HG03521 (cell line): ENCODE data around the gene NEIL3.
"Not testable (repeated sequence)": the region's sequence is repeated elsewhere in the genome, so short reads cannot be mapped to it uniquely, and the experiment has no call there.

Experiments used
- ATAC-seq: cut with Tn5 transposase; IDR thresholded peaks from one replicate; pipeline ENCODE4 v1.9.1; 2021; ENCODE audit warnings: mild to moderate bottlenecking, moderate library complexity; ENCODE audit not compliant: unreplicated experiment

Gene NEIL3

GRCh38 chr4:177301126-177301639, 8.5 kb upstream of the NEIL3 start:
- no peak for ATAC-seq

DNA sequence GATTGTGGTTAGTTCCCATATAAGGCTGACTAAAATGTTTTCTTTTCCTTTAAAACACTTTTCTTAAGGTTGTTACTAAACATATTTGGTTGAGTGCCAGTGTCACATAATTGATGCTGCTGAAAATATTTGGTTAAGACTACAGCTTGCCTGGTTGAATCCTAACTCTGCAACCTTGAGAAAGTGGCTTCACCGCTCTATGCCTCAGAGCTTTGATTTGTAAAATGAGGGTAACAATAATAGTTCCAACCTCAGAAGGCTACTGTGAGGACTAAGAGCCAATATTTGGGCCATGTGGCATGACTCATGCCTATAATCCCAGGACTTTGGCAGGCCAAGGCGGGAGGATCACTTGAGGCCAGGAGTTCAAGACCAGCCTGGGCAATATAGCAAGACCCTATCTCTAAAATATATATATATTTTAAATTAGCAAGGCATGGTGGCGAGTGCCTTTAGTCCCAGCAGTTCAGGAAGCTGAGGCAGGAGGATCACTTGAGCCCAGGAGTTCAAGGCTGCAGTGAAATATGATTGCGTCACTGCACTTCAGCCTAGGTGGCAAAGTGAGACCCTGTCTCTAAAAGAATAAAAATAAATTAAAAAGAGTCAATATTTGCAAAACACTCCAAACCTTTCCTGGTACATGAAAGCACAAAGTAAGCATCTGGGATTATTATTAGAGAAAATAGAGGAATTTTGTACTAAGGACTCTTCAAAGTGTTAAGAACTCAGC, 7.1 kb upstream of the NEIL3 start:
- ATAC-seq = no peak

- ATAC-seq = no peak
Measured at GRCh38 chr4:177304094-177304493, 5.6 kb upstream of the NEIL3 start.

DNA sequence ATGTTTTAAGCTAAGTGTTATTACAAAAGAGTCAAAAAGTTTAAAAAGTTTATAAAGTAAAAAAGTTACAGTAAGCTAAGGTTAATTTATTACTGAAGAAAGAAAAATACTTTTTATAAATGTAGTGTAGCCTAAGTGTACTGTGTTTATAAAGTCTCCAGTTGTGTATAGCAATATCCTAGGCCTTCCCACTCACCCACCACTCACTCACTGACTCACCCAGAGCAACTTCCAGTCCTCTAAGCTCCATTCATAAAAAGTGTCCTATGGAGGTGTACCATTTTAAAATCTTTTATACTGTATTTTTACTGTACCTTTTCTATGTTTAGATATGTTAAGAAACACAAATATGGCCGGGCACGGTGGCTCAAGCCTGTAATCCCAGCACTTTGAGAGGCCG, 4.8 kb upstream of the NEIL3 start:
- ATAC-seq = not testable (repeated sequence)

DNA sequence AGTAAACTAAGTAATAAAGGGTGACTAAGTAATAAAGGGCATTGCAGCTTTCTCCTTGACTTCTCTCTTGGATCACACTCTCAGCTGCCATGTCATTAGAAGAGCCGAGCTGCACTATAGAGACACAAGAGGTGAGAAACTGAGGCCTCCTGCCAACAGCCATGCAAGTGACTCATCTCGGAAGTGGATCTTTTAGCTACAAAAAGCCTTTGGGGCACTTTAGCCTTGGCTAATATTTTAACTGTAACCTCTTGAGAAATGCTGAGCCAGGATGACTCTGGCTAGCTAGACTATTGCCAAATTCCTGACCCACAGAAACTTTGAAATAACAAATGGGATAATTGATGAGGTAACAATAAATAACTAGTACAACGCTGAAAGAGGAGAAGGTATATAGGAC, 1.5 kb upstream of the NEIL3 start:
- no peak for ATAC-seq

DNA sequence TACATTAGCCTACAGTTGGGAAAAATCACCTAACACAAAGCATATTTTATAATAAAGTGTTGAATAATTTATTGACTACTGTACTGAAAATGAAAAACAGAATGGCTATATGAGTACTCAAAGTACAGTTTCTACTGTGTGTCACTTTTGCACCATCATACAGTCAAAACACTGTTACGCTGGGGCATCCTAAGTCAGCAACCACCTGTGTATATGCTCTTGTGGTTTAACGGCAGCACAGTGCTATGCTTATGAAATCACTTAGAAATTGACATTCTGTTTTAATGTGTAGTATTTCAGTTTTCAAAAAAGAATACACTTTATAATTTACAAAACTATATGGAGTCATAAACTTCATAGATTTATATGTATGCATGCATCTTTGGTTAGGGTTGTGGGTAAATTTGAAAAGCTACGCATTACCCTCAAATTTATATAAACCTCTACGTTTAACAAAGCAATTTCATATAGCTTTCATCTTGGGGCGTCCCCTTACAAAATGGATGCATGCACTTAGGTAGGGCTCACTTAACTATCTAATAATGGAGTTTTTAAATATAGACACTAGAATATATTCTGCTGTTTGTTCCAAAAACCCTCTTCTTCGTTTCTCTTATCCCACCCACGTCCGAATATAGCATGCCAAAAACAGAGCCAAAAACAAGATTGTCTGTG, 690 bp upstream of the NEIL3 start:
- no peak for ATAC-seq

- no peak for ATAC-seq
Measured at GRCh38 chr4:177311589-177311988, 1.9 kb downstream of the NEIL3 start.

DNA sequence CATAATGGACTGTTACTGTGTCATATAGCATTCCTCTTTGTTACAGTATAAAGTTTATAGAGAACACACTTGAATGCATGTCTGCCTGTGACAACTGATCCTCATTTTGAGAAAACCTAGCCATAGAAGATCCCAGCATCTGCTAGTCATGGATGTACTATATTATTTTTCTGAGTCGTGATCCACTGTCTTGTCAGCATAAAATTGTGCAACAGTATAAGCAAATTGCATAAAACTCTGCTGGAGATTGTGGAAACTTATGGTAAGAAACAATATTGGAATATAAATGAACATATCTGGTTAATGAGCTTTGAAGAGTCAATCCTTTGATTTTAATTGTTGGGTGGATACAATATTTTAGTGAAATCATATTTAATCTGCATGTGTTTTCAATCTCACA, 3.6 kb downstream of the NEIL3 start:
- no peak for ATAC-seq

- peak; percentile 43 for ATAC-seq
Measured at GRCh38 chr4:177315767-177316464, 6.2 kb downstream of the NEIL3 start.

GRCh38 chr4:177320721-177321120, 11.0 kb downstream of the NEIL3 start:
- no peak for ATAC-seq

DNA sequence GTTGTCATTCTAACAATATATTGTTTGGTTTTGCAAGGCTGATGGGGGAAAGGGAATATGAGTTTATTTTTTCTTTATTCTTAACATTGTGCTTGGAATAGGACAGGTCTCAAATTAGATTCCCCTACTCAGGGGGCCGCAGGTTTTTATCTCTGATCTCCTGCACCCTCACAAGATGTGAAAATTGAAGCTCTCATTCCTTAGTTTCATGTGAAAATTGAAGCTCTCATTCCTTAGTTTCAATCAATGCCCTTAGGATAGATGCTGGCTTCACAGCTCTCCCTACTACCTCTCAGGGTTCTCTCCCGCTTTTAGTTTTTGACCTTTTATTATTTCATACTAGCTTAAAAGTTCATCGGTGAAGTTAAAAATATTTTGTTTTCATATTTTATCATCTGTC, 12.0 kb downstream of the NEIL3 start:
- no peak for ATAC-seq

GRCh38 chr4:177322266-177322665, 12.6 kb downstream of the NEIL3 start:
- ATAC-seq = no peak

GRCh38 chr4:177322881-177323280, 13.2 kb downstream of the NEIL3 start:
- no peak for ATAC-seq

DNA sequence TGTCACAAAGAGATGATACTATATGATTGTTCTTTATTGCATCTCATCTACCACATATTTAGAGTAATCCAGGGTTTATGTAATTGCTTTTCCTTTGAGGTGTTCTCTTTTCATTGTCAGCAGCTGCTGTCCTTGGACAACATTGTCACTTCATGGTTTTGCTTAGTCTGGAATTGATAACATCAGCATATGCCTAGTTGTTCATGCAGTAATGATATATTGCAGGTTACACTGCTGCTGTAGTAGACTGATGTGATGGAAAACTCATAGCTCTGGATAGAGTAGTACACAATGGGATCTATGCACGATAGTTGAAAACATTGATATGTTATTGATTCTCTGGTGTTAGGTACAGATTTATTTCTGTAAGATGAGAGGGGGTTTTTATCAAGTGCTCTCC, 13.7 kb downstream of the NEIL3 start:
- ATAC-seq = no peak

- ATAC-seq = no peak
Measured at GRCh38 chr4:177332119-177332518, 22.4 kb downstream of the NEIL3 start.

- peak; percentile 98 for ATAC-seq
Measured at GRCh38 chr4:177339477-177340374, 30.1 kb downstream of the NEIL3 start.

GRCh38 chr4:177348348-177348747, 38.7 kb downstream of the NEIL3 start:
- ATAC-seq = no peak

DNA sequence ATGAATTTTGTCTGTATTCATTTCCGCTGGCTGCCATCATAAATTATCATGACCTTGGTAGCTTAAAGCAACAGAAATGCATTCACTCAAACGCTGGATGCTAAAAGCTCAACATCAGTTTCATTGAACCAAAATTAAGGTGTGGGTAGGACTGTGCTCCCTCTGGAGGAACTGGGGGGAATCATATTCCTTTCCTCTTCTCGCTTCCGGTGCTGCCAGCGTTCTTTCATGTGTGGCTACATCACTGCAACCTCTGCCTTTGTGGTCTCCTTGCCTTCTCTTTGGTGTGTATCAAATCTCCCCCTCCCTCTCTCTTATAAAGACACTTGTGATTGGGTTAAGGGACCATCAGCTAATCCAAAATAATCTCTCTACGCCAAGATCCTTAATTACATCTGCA, 39.5 kb downstream of the NEIL3 start:
- no peak for ATAC-seq

DNA sequence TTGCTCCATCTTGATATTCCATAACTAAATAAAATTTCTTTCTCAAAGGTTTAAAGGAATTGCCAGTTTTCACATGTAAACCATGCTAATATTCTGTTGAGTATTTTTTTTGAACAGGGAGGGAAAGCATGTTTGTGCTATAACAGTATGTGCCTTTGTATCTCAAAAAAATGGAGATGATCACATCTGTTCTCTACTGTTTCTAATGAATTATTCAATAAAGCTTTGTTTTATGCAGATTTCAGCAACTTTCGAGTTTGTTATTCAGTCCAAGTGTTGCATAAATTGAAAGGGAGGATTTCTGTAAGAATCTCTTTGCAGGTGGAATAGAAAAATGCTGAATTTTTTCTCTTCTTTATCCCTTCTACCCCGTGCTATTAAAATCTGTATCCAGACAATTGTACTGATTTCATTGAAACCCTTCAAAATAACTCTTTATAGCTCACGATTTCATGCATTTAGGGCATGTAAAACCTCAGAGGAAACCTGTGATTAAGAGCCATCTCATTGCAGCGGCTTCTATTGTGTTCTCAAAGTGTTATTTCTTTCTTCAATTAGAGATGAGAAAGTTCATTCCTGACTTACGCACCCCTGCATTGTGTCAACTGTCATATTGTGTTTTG, 42.1 kb downstream of the NEIL3 start:
- no peak for ATAC-seq

GRCh38 chr4:177356206-177356605, 46.5 kb downstream of the NEIL3 start:
- no peak for ATAC-seq
